GM06990 (cell line): Measurements from ENCODE around the gene DENND1A.

Experiments
- DNase-seq: peaks from one replicate; pipeline ENCODE4 v3.0.0-alpha.2; 2011; ENCODE audit not compliant: insufficient read length; ENCODE audit errors: extremely low read depth
- H3K27me3 ChIP-seq: replicated peaks from 2 replicates; pipeline ENCODE4 v1.6.0; 2011; ENCODE audit warnings: low read length; ENCODE audit not compliant: control insufficient read depth, insufficient read depth
- H3K36me3 ChIP-seq: 2 replicates; pipeline ENCODE4 v1.5.1; 2011; ENCODE audit warnings: low read length; ENCODE audit not compliant: control insufficient read depth, insufficient read depth
- H3K4me3 ChIP-seq: replicated peaks from 2 replicates; pipeline ENCODE4 v1.5.1; 2011; ENCODE audit warnings: low read depth, mild to moderate bottlenecking, control low read depth, low read length
- CTCF ChIP-seq: IDR thresholded peaks from 2 replicates; pipeline ENCODE4 v1.5.1; 2011; ENCODE audit warnings: low read length, control low read depth, mild to moderate bottlenecking, inconsistent platforms; ENCODE audit not compliant: insufficient read depth, poor library complexity, severe bottlenecking

The DENND1A gene

GRCh38 chr9:123584202-123585176 lies 345.4 kb downstream of the DENND1A start:
- TF ChIP-seq CTCF: no peak
- Histone ChIP-seq H3K27me3 (no peaks in the 10 kb centered on the region), H3K4me3 (no peak overlapping the region), H3K36me3 (peaks cover 5% of the 10 kb centered on the region)
- no peak for DNase-seq

GRCh38 chr9:123583646-123584045 lies 346.3 kb downstream of the DENND1A start:
- H3K36me3 ChIP-seq: peaks cover 5% of the 10 kb centered on the region
- no peaks in the 10 kb centered on the region for H3K27me3 ChIP-seq
- DNase-seq: no peak
- no peak for TF ChIP-seq CTCF
- H3K4me3 ChIP-seq: no peak overlapping the region

- Histone ChIP-seq H3K4me3 (no peak overlapping the region), H3K27me3 (no peaks in the 10 kb centered on the region), H3K36me3 (no peaks in the 10 kb centered on the region)
- DNase-seq: no peak
- TF ChIP-seq CTCF: no peak
Measured at GRCh38 chr9:123571240-123571639, 358.7 kb downstream of the DENND1A start.

- Histone ChIP-seq H3K4me3 (no peak overlapping the region), H3K27me3 (no peaks in the 10 kb centered on the region), H3K36me3 (no peaks in the 10 kb centered on the region)
- TF ChIP-seq CTCF: no peak
- no peak for DNase-seq
Measured at GRCh38 chr9:123568691-123569688, 360.9 kb downstream of the DENND1A start.

GRCh38 chr9:123567013-123567412 lies 362.9 kb downstream of the DENND1A start:
- TF ChIP-seq CTCF: no peak
- H3K27me3 ChIP-seq: no peaks in the 10 kb centered on the region
- no peaks in the 10 kb centered on the region for H3K36me3 ChIP-seq
- no peak for DNase-seq
- no peak overlapping the region for H3K4me3 ChIP-seq
